Upper lobe of left lung (tissue), 4 donors: ENCODE results near the gene BGLAP.

ENCODE experiments used
- POLR2A ChIP-seq, 4 donors: fragments of 450-650 bp; IDR thresholded peaks; one replicate each; pipeline ENCODE4 v1.5.1; 2016 to 2017; ENCODE audit warnings: antibody characterized with exemption in 4 of 4, mild to moderate bottlenecking in 2 of 4
- TF ChIP-seq, protein P1 (sequence below), 6 experiments: fragments of 450-650 bp in 4 of 6; fragments of 200-600 bp in 2 of 6; sonication (generic) in 2 of 6; IDR thresholded peaks; one replicate each; pipeline ENCODE4 v1.5.1; 2016 to 2019; ENCODE audit warnings: antibody characterized with exemption in 6 of 6

DNA sequence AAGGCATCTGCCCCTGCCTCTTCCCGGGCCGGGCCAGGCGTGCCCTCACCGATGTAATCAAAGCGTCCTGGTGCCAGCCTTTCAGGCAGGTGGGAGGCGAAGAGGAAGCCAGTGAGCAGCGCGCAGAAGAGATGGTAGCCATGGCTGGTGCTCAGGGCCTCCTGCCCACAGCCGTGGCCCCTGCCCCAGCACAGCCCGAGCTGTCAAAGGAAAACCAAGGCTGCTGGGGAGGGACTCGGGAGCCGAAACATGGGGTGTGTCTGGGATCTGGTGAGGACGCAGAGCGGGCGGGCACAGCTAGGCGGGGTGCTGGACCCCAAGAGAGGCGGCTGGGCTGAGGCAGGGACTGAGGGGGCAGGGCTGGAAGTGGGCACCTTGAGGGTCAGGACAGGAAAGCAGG, 2.7 kb downstream of the BGLAP start:
- TF ChIP-seq, protein P1, sequence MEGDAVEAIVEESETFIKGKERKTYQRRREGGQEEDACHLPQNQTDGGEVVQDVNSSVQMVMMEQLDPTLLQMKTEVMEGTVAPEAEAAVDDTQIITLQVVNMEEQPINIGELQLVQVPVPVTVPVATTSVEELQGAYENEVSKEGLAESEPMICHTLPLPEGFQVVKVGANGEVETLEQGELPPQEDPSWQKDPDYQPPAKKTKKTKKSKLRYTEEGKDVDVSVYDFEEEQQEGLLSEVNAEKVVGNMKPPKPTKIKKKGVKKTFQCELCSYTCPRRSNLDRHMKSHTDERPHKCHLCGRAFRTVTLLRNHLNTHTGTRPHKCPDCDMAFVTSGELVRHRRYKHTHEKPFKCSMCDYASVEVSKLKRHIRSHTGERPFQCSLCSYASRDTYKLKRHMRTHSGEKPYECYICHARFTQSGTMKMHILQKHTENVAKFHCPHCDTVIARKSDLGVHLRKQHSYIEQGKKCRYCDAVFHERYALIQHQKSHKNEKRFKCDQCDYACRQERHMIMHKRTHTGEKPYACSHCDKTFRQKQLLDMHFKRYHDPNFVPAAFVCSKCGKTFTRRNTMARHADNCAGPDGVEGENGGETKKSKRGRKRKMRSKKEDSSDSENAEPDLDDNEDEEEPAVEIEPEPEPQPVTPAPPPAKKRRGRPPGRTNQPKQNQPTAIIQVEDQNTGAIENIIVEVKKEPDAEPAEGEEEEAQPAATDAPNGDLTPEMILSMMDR (IDR thresholded peaks at IDR 0.05): no peak
- no peak for TF ChIP-seq POLR2A (IDR thresholded peaks at IDR 0.05)
